Natural killer cell treated with Interleukin-12 subunit alpha and Interleukin-12 subunit beta and Interleukin-15 and Interleukin-18, amount 100 ng/mL, for 72 hours (primary cell): ENCODE results near the gene NBL1. TPM values are rescaled to one million over a fixed set of nuclear protein-coding genes. Genes with fewer than 3 reads are reported as not detected.
A peak's percentile ranks its signal among the peaks of the same experiment; 100 is the strongest.

ENCODE experiments used
- ATAC-seq, 2 donors: fragments of 150-1000 bp; cut with Tn5 transposase in 1 of 2; sonication (Bioruptor Pico), chemical (Tn5 transposase) in 1 of 2; 2 replicates each; pipeline ENCODE4 v1.10.0; 2021
- DNase-seq: peaks from one replicate; pipeline ENCODE4 v3.0.0; 2022; ENCODE audit warnings: low spot score
- H3K27ac Mint-ChIP-seq, 2 donors: 1 replicate in 1 of 2; 2 replicates in 1 of 2; pipeline ENCODE4 v1.8.0; 2022; ENCODE audit warnings: mixed read lengths in 2 of 2, mild to moderate bottlenecking in 1 of 2, moderate library complexity in 1 of 2
- H3K27me3 Mint-ChIP-seq, 2 donors: 1 replicate in 1 of 2; 2 replicates in 1 of 2; pipeline ENCODE4 v1.8.0; 2022; ENCODE audit warnings: mixed read lengths in 2 of 2
- H3K36me3 Mint-ChIP-seq: one replicate; pipeline ENCODE4 v1.8.0; 2022; ENCODE audit warnings: mixed read lengths
- H3K4me1 Mint-ChIP-seq, 2 donors: 1 replicate in 1 of 2; 2 replicates in 1 of 2; pipeline ENCODE4 v1.8.0; 2022; ENCODE audit warnings: low read depth in 2 of 2, mixed read lengths in 2 of 2, mild to moderate bottlenecking in 1 of 2
- H3K4me3 Mint-ChIP-seq: one replicate; pipeline ENCODE4 v1.8.0; 2022; ENCODE audit warnings: mixed read lengths
- H3K9me3 Mint-ChIP-seq: 2 replicates; pipeline ENCODE4 v1.8.0; 2022; ENCODE audit warnings: mixed read lengths
- total RNA-seq, 2 donors: library from RNA; stranded (reverse); gene quantifications; one replicate each; pipeline ENCODE4 v1.2.3, GENCODE V29; 2022

Gene NBL1
- total RNA-seq, 2 donors from 2014 or later: 9.3 to 24.4 TPM

DNA sequence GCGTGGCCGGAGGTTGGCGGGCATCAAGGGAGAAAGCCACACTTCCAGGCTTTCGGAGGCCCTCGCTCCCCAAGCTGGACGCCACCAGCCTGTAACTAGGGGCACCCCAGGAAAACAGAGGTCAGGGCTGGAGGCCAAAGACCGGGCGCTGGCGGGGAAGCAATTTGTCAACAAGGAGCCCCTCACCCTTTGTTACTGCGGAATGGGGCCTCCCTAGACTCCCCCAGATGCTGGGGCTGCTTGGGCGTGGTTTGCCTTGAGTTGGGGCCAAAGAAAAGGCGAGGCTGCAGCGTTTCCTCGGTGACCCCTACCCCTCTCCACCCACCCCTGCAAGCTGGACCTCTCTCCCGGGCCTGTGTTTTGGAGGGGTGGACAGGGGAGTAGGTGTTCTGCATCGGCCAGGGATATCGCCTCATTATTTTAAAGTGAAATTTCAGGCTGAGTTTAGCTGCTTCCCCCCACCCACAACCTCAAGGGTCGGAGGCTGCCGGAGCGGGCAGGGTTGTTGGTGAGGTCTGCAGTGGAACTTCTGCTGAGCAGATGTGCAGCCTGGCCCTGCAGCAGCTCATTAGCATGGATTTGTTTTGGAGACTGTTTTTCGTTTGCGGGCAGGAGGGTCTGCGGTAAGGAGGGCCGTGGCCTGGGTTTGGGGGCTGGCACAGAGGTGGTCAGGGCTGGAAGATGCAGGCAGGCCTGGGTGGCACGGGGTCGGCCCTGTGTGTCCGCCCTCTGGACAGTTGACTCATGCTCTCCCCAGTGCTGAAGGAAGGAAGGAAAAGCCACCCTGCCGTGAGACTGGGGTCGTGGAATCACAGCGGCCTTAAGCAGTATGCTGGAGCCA, 1.5 kb downstream of the NBL1 start:
- ATAC-seq: no peak
- Mint-ChIP-seq H3K4me1 (peaks cover 9 to 12% of the 10 kb centered on the region in 2 donors), H3K9me3 (no peaks in the 10 kb centered on the region), H3K4me3 (peak overlapping the region; percentile 41), H3K27me3 (peaks cover 13 to 23% of the 10 kb centered on the region in 2 donors), H3K36me3 (no peaks in the 10 kb centered on the region), H3K27ac (no peak overlapping the region)
- no peak for DNase-seq

GRCh38 chr1:19646377-19647319, 2.5 kb downstream of the NBL1 start:
- no peak for DNase-seq
- no peaks in the 10 kb centered on the region for H3K9me3 Mint-ChIP-seq
- H3K36me3 Mint-ChIP-seq: no peaks in the 10 kb centered on the region
- peaks cover 9 to 12% of the 10 kb centered on the region in 2 donors for H3K4me1 Mint-ChIP-seq
- peak in 1 of 2 donors; percentile 18 for ATAC-seq
- no peak overlapping the region for H3K27ac Mint-ChIP-seq
- peaks cover 13 to 18% of the 10 kb centered on the region in 2 donors for H3K27me3 Mint-ChIP-seq
- H3K4me3 Mint-ChIP-seq: peak overlapping the region; percentile 41

- H3K4me3 Mint-ChIP-seq: no peak overlapping the region
- H3K9me3 Mint-ChIP-seq: no peaks in the 10 kb centered on the region
- no peaks in the 10 kb centered on the region for H3K36me3 Mint-ChIP-seq
- no peak overlapping the region for H3K27ac Mint-ChIP-seq
- ATAC-seq (no peak), DNase-seq (no peak)
- peaks cover 9 to 12% of the 10 kb centered on the region in 2 donors for H3K4me1 Mint-ChIP-seq
- peaks cover 12 to 14% of the 10 kb centered on the region in 2 donors for H3K27me3 Mint-ChIP-seq
These were observed 3.5 kb downstream of the NBL1 start for GRCh38 chr1:19647643-19648042.

DNA sequence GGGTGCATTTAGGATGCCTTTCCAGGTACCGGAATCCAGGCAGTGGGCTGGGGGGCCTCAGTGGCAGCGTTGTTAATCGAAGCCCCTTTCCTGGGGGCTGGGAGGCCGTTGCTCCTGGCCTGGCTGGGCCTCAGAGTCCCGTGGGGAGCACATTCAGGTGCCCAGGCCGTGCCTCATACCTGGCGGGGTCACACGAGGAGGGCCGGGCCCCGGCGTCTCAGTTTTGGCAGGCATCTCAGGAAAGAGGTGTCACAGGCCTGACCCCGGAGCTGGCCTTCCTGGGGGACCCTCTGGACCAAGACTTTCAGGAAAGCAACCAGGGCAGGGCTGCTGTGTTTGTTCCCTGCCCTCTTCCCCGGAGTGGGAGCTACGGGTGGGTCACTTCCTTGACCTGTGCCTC, 4.1 kb downstream of the NBL1 start:
- Mint-ChIP-seq H3K27ac (no peak overlapping the region), H3K4me1 (peaks cover 9 to 11% of the 10 kb centered on the region in 2 donors), H3K36me3 (no peaks in the 10 kb centered on the region), H3K4me3 (no peak overlapping the region), H3K27me3 (peaks cover 6 to 8% of the 10 kb centered on the region in 2 donors), H3K9me3 (no peaks in the 10 kb centered on the region)
- DNase-seq (no peak), ATAC-seq (no peak)

DNA sequence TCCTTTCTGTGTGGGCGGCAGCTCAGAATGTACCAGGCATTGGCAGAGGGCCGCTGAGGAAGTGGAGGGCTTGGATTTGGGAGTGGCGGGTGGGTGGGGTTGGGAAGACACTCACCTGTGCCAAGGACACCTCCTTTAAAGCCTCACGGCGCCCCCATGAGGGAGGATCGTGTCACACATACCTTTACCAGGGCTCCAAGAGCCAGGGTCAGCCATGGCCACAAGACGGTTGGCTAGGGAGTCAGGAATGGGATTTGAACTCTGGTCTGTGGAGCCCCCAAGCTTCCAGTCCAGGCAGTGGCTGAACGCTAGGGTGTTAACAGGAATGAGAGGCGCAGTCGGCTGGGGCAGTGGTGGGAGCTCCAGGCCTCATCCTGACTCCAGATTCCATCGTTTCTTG, 4.6 kb downstream of the NBL1 start:
- ATAC-seq (no peak), DNase-seq (no peak)
- H3K9me3 Mint-ChIP-seq: no peaks in the 10 kb centered on the region
- H3K4me3 Mint-ChIP-seq: no peak overlapping the region
- H3K27ac Mint-ChIP-seq: no peak overlapping the region
- peaks cover 7 to 11% of the 10 kb centered on the region in 2 donors for H3K4me1 Mint-ChIP-seq
- peaks cover 3 to 5% of the 10 kb centered on the region in 2 donors for H3K27me3 Mint-ChIP-seq
- H3K36me3 Mint-ChIP-seq: no peaks in the 10 kb centered on the region

DNA sequence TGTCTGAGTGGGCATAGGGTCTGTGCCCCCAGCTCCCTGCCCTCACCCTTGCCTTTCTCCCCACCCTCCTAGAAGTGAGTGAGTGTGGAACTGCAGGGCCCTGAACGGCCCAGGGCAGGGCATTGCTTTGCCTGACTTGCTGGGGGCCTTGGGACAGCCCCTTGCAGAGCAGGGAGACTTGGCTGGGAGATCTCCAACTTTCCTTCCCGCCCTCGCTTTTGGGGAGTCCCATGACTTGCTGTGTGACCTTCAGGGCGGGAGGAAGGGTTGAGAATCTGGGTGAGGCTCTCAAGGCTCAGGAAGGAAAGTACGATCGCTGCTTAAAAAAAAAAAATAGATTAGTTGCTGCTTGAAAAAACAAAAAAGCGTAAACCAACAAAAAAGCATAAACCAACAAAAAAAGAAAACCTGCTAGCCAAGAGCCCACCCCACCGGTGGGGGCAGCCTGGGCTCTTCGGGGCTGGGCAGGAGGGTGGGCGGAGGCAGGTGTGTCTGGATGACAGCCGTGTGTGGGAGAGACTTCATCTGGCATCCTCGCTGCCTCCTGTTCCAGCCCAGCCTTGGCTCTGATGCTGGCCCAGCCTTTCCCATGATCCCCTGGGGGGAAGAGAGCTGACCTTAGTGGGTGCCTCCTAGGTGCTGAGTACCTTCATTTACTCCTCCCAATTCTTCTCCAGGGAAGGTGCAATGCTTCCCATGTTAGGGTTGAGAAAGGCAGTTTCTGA, 6.5 kb downstream of the NBL1 start:
- H3K9me3 Mint-ChIP-seq: no peaks in the 10 kb centered on the region
- no peaks in the 10 kb centered on the region for H3K36me3 Mint-ChIP-seq
- H3K27me3 Mint-ChIP-seq: no peaks in the 10 kb centered on the region
- H3K27ac Mint-ChIP-seq: no peak overlapping the region
- H3K4me1 Mint-ChIP-seq: peaks cover 6 to 10% of the 10 kb centered on the region in 2 donors
- no peak for DNase-seq
- H3K4me3 Mint-ChIP-seq: no peak overlapping the region
- no peak for ATAC-seq

DNA sequence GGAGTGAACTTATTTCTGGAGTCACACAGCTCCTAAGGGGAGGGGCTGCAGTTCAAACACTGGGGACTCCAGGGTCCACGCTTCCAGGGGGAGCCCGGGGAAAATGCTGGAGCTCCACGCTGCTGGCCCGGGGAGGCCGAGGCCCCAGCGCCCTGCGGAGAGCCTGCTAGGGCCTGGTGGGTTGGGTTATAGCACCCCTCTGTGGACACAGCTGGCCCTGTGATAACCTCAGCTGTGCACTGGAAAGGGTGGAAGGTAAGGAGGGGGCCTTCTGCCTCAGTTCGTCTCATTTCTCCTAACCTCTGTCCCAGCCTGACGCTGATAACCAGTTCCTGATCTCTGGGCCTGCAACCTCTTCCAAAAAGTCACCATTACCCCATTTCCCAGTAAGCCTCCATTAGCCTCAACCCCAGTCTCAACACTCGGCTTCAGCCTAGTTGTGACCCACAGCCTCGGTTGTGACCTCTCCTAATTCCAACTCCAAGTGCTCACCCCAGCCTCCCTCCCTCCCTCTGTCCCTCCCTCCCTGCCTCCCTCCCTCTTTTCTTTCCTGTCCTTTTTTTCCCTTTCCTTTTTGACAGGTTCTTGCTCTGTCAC, 7.1 kb downstream of the NBL1 start:
- H3K4me3 Mint-ChIP-seq: no peak overlapping the region
- H3K27me3 Mint-ChIP-seq: no peaks in the 10 kb centered on the region
- ATAC-seq: peak; percentile 42 to 63
- H3K27ac Mint-ChIP-seq: no peak overlapping the region
- no peak for DNase-seq
- no peaks in the 10 kb centered on the region for H3K36me3 Mint-ChIP-seq
- peaks cover 6 to 10% of the 10 kb centered on the region in 2 donors for H3K4me1 Mint-ChIP-seq
- no peaks in the 10 kb centered on the region for H3K9me3 Mint-ChIP-seq

GRCh38 chr1:19654386-19654785, 10.3 kb downstream of the NBL1 start:
- H3K27me3 Mint-ChIP-seq: no peaks in the 10 kb centered on the region
- peaks cover under 1 to 4% of the 10 kb centered on the region in 2 donors for H3K4me1 Mint-ChIP-seq
- no peak for ATAC-seq
- H3K9me3 Mint-ChIP-seq: no peaks in the 10 kb centered on the region
- DNase-seq: no peak
- no peak overlapping the region for H3K4me3 Mint-ChIP-seq
- no peaks in the 10 kb centered on the region for H3K36me3 Mint-ChIP-seq
- no peak overlapping the region for H3K27ac Mint-ChIP-seq

DNA sequence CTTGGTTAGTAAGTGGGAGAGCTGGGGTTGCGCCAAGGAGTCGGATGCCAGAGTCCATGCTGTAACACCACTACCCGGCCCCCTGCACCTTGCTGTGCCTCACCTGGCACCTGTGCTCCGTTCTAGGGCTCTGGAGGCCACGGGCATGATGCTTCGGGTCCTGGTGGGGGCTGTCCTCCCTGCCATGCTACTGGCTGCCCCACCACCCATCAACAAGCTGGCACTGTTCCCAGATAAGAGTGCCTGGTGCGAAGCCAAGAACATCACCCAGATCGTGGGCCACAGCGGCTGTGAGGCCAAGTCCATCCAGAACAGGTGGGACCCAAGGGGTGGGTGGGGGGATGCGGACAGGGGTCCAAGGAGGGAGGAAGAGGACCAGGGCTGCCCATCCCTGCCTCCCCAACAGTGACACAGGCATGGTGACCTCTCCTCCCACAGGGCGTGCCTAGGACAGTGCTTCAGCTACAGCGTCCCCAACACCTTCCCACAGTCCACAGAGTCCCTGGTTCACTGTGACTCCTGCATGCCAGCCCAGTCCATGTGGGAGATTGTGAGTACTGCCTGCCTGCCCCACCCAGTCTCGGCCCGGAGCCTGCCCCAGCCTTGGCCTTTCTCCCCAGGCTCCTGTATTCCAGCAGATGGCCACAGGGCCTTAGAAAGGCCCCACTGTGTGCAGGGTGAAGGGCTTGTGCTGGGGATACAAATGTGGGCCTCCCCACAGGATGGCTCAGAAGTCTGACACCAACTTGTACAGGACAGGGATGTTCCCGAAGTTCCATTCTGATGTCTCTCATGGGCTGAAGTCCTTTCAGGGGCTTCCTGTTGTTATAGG, 11.0 kb downstream of the NBL1 start:
- DNase-seq (no peak), ATAC-seq (no peak)
- Mint-ChIP-seq H3K36me3 (no peaks in the 10 kb centered on the region), H3K4me1 (peaks cover 6 to 8% of the 10 kb centered on the region in 2 donors), H3K4me3 (no peak overlapping the region), H3K27me3 (no peaks in the 10 kb centered on the region), H3K27ac (no peak overlapping the region), H3K9me3 (no peaks in the 10 kb centered on the region)

GRCh38 chr1:19655718-19656080, 11.6 kb downstream of the NBL1 start:
- H3K36me3 Mint-ChIP-seq: no peaks in the 10 kb centered on the region
- peaks cover 0 to 2% of the 10 kb centered on the region in 2 donors for H3K27me3 Mint-ChIP-seq
- H3K4me1 Mint-ChIP-seq: peaks cover 6 to 8% of the 10 kb centered on the region in 2 donors
- H3K27ac Mint-ChIP-seq: no peak overlapping the region
- no peaks in the 10 kb centered on the region for H3K9me3 Mint-ChIP-seq
- no peak for ATAC-seq
- no peak for DNase-seq
- no peak overlapping the region for H3K4me3 Mint-ChIP-seq

GRCh38 chr1:19656134-19656779, 12.1 kb downstream of the NBL1 start:
- Mint-ChIP-seq H3K9me3 (no peaks in the 10 kb centered on the region), H3K4me1 (peaks cover 6 to 8% of the 10 kb centered on the region in 2 donors), H3K27me3 (peaks cover 0 to 2% of the 10 kb centered on the region in 2 donors), H3K36me3 (no peaks in the 10 kb centered on the region), H3K4me3 (no peak overlapping the region), H3K27ac (no peak overlapping the region)
- ATAC-seq: no peak
- DNase-seq: no peak

DNA sequence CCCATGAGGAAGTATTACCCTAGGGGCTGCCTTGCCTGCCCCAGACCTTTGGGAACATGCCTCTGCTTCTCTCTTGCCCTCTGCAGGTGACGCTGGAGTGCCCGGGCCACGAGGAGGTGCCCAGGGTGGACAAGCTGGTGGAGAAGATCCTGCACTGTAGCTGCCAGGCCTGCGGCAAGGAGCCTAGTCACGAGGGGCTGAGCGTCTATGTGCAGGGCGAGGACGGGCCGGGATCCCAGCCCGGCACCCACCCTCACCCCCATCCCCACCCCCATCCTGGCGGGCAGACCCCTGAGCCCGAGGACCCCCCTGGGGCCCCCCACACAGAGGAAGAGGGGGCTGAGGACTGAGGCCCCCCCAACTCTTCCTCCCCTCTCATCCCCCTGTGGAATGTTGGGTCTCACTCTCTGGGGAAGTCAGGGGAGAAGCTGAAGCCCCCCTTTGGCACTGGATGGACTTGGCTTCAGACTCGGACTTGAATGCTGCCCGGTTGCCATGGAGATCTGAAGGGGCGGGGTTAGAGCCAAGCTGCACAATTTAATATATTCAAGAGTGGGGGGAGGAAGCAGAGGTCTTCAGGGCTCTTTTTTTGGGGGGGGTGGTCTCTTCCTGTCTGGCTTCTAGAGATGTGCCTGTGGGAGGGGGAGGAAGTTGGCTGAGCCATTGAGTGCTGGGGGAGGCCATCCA, 12.8 kb downstream of the NBL1 start:
- no peaks in the 10 kb centered on the region for H3K9me3 Mint-ChIP-seq
- no peaks in the 10 kb centered on the region for H3K36me3 Mint-ChIP-seq
- no peak overlapping the region for H3K4me3 Mint-ChIP-seq
- H3K27ac Mint-ChIP-seq: no peak overlapping the region
- H3K4me1 Mint-ChIP-seq: peaks cover 6 to 8% of the 10 kb centered on the region in 2 donors
- DNase-seq: no peak
- peaks cover 0 to 2% of the 10 kb centered on the region in 2 donors for H3K27me3 Mint-ChIP-seq
- ATAC-seq: no peak
